HG02678 (cell line): ENCODE results near the gene DYSF.

Source experiments
- ATAC-seq: cut with Tn5 transposase; IDR thresholded peaks from one replicate; pipeline ENCODE4 v1.9.1; 2021; ENCODE audit warnings: mild to moderate bottlenecking, moderate library complexity; ENCODE audit not compliant: unreplicated experiment

Gene DYSF

DNA sequence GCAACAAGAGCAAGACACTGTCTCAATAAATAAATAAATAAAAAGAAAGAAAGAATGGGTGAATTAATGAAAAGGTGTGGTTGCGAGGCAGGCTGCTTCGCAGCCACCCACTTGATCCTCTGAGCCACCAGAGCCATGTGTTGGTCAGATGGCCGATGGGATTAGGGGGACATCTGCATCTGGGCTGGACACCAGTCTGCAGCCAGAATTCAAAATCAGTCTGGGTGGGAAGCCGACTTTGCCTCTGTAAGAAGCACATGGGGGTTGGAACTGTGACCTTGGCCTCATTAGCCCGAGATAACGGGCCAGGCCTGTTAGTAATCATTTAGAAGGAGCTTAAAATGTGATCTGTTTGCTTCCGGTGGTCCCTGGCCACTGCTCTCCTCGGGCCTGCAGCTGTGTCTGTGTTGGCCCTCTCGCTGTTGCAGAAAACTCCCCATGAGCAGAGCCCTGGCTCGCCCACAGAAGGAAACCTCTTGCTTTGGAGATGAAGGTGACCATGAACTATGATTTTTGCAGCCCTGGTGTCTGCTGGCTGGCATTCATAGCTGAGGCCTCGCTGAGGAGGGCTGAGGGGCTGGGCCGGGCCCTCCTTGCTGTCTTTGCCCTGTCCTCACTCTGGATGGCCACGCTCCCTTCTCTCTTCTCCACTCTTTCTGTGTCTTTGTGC is 94.4 kb downstream of the DYSF start:
- ATAC-seq = no peak

DNA sequence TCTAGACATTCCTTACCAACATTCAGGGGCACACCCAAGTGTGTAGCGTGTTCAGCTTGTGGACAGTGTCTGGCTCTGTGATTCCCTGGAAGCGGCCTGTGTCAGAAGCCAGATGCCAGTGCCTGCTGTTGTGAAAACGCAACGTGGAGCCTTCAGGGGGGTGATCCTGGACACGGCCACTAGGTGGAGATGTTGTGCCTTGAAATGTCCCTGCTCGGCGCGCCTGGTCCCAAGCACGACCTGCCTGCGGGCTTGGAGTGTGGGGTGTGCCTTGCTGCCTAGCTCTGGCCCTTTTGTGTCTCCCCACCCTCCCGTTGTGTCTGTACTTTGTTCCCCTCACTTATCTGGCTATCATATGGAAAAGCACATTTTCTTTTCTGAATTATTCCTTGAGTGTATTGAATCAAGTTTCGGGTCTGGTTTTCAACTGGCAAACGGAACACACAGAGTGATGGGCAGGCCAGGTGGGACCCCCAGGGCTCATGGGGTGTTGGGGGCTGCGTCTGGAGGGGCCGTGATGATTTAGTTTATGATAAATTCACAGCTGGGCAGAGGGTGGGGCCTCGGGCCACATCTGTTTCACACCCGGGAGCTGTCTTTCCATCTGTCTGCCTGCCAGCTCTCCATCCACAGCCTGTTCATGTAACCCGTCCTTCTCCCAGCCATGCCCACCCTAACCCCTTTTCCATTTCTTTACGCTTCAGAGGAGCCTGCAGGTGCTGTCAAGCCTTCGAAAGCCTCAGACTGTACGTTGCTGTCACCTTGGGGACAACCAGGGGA is 95.5 kb downstream of the DYSF start:
- ATAC-seq = no peak

DNA sequence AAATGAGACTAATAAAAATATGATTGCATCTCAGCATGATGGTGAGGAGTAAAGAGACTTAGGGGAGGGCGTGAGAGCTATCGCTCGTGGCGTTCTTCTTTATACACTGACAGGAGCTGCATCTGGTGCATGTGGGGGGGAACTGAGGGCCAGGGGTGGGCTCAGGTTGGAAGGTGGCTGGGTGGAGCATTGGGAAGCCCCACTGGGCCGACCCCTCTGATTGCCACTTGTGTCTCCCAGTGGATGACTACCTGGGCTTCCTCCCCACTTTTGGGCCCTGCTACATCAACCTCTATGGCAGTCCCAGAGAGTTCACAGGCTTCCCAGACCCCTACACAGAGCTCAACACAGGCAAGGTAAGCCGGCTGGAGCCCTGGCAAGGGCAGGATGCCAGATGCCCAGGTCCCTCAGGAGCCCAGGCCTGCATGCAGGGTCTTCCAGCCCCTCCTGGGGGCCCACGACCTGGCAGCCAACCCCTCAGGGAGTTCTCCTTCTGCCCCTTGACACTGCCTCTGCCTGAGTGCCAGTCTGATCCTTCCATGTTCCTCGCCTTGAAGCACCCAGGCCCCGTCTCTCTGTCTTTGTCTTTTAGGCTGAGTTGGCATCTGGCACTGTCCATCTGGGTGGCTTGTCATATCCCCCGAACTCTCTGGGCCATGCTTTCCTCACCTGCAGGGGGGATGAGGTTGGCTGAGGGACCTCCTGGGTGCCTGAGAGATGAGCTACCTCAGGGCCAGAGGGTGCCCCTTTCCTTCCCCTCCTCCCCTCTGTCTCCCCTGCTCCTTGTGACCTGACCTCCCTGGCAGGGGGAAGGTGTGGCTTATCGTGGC is 97.7 kb downstream of the DYSF start:
- ATAC-seq = no peak

DNA sequence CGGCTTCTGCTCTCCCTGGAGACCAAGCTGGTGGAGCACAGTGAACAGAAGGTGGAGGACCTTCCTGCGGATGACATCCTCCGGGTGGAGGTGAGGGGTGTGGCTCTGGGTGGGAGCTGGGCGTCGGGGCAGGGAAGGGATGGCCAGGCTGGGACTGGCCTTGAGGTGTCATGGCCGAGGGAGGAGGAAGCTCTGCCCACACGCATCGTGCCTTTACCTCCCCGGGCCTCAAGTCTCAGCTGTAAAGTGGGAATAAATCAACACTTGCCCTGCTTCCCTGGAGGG is 98.2 kb downstream of the DYSF start:
- no peak for ATAC-seq

DNA sequence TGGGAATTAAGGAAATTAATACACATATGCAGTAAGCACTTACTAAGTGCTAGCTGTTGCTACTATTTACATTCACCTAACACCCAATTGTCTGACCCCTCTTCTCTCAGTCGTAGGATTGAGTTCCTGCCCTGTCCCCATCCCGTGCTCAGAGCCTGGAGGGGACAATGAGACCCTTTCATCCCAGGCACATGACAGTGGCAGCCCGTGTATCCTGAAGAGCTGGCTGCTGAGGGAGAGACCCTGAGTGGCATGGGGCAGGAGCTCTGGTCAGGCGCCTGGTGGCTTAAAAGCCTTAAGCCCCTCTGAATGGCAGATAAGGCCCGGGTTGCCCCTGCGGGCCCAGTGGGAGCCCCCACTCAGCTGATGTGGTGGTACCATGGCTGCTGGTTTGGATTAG is 99.0 kb downstream of the DYSF start:
- no peak for ATAC-seq

DNA sequence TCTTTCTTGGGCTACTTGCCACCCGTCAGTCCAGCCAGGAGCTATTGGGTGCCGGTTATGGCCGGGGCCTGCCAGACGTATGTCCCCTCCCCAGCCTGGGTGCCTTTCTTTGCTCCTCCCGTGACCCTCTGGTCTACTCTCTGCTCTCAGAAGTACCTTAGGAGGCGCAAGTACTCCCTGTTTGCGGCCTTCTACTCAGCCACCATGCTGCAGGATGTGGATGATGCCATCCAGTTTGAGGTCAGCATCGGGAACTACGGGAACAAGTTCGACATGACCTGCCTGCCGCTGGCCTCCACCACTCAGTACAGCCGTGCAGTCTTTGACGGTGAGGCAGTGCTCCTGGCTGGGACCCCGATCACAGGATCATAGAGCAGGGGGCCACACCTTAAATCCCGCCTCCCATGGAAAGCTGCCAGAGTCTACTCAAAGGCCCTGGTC is 99.5 kb downstream of the DYSF start:
- no peak for ATAC-seq

DNA sequence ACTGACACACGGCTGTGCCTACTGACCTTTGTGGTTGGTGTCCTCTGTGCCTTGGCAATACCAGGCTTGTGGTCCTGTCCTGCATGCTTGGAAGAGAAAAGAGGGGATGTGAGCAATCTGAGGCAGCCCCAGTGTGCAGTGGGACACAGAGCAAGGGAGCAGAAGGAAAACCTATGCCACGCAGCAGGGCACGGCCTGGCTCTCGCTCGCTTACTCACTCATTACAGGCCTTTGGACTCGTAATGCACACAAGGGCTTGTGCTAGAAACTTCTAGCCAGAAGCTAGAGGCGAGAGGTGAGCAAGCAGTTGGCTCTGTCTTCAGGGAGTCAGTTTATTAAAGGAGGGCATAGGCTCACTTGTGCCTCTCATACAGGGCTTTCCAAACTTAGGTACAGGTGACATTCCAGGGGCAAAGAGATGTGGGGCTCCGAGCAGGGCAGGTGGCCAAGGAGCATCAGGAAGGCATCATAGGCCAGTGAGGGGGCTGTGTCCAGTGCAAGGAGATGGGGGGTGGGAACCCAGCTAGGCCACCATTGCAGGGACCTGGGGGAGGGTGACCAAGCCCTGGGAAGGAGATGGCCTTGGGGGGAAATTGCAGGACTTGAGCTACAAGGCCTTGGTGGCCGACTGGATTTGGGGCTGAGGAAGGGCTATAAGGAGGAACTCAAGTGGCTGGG is 100.8 kb downstream of the DYSF start:
- no peak for ATAC-seq

DNA sequence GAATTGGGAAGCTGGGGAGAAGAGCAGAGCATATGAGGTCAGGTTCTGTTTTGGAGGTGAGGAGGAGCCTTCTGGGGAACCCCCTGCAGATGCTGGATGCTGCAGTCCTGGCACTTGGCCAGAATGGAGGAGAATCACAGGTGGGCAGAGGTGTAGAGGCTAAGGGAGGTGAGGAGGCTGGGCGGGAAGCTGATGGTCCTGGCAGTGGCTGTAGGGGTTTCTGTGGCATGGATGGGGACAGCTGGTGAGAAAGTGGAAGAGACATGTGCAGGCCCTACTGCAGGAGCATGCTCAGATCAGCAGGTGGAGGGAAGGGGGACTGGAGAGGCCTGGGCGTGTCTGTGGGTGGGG is 101.3 kb downstream of the DYSF start:
- no peak for ATAC-seq

DNA sequence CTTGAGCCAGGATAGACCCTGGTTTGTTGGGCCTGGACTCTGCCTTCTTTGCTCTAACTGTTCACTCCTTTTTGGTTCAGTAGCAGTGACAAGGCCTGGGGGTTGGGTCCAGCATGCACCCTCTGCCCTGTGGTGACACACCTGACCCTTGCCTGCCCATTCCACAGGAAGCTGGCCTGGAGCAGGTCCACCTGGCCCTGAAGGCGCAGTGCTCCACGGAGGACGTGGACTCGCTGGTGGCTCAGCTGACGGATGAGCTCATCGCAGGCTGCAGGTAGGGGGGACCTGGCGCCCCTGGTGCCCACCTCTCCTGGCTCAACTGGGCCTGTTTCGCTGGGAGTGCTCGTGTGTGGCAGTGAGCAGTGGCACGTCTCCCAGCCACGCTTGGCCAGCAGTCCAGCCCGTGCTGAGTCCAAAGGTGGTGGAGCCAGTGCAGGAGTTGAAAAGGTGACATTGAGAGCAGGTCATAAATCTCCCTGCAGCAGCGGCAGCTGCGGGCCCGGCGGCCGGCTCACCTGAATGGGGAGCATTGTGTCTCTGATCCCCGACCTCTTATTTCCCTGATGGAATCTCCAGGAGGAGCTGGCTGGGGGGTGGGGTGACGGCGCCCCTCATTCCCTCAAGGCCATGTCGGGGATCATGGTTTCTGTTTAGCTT is 102.6 kb downstream of the DYSF start:
- no peak for ATAC-seq

DNA sequence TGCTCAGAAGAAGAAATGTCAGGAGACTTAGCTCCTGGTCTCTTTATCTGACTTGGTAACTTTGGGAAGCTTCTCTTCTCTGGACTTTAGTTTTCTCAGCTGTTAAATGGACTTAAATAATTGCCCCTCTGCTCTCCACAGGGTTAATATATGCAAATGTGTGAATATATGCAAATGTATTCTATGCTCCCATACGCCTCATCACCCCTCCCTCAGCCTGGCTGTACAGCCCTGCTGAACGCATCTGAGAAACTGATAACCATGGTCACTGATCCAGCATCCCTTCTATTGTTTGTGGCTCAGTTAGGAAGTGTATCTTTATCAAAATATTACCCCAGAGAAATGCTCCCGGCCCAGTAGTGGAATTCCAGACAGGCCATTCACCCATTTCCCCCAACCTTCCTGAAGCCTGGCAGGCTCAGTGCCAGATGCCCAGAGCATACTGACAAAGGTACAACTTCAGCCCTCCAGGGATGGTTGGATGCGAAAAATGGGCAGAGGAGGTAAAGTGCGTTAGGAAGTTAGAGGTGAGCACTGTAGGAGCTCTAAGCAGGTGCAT is 103.4 kb downstream of the DYSF start:
- no peak for ATAC-seq

DNA sequence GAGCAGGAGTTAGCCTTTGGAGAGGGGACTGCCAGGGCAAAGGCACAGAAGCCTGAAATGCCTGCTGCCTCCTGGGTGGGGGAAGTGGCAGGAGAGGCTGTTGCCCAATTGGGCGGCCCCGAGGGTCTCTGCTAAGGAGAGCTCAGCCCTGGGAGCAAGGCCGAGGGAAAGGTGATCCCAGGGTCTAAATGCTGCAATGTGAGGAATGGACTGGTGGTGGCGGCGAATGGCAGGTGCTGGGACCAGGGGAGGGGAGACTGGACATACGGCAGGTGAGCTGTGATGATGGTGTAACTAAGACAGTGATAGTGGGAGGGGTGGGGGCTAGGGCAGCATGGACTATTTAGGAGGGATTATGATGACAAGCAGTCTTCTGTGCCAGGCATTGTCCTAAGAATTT is 104.0 kb downstream of the DYSF start:
- ATAC-seq = no peak

DNA sequence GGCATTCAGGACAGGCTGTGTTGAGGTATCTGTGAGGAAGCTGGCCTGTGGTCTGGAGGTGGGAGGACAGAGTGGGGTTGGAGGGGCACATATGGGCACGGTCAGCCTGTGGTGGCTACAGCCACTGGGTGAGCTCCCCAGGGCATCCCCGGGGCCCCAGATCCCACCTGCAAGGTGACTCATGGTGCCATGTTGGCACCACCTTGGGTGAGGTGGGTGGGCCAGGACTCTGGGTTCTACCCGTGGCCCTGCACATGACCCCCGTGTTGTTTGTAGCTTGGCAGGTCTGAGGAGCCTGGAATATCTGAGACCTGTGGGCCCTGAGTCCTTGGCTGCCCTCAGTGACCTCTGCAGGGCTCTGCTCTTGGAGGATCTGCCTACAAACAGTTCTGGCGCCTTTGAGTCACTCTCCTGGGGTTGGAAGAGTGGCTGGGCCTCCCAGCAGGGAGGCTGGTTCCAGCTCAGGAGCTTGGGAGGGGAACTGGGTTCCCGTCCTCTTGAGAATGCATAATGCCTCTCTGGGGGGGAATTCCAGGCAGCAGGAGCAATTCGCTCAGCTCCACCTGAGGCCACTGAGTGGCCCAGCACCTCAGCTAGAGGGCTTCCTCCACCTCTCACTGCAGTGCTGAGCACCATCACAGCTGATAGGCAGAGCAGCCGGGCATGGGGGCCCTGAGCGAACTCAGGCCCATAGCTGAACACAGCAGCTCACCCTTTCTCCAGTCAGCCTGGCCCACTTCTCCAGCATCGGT is 105.1 kb downstream of the DYSF start:
- ATAC-seq = no peak

DNA sequence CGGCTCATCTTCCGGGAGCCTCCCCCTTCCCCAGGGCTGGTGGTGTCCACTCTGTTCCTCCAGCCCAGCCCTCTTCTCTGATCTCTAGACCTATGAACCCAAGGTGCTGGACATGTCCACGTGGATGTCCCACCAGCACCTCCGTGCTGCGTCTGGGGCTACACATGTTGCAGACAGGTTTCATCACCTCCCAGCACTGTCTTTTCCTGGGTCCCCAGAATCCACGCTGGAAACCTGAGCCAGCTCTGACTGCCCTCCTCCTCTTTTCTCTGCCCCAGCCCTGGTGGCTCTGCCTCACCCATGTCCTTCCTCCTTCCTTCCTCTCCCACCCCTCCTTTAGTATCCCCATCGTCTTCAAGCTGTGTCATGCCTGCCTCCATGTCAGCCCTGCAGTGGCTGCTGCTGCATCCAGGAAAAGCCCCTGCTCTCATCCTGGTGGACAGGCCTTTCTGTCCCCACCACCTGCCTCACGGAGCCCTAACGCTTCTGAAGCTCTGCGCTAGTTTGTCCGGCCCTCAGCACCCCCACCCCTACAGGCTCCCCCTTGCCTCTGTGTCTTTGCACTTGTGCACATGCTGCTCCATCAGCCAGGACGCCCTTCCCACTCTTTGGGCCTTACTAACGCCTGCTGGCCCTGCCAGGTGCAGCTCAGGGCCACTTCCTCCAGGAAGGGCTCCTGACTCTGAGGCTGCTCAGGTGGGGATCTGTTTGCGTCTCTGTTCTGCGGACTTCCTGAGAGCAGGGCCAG is 105.9 kb downstream of the DYSF start:
- ATAC-seq = no peak

DNA sequence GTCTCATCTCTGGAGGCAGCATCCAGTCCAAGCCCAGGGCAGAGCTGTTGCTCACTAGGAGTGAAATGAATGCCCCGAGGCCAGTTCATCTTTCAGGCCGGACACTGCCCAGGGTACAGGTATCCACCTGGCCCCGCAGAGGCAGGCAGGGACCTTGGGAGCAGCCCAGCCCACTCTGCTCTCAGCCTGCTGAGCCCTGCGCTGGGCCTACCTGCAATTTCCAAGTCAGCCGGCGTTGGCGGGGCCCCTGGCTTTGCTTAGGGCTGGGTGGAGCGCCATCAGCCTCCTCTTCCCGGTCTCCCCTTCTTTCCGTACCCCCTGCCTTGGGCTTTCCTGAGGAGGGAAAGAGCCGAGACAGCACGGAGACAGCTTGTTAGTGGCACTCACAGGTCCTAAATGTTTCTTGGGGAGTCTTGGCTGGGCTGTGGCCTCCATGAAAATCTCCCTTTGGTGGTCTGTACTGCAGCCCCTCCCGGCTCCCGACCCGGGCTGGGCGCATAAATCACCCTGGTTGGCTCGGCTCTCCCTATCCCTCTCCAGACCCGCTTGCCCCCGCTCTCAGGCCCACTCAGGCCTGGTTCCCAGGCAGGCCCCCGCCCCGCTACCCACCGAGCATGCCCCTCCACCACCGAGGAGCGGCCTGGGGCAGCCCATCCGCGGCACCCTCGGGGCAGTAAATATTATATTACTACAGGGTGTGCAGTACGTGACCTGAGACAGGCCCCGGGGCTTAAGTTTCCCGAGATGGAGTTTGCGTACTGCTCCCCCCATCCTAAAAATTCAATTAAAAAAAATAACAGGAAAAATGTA is 106.7 kb downstream of the DYSF start:
- no peak for ATAC-seq

DNA sequence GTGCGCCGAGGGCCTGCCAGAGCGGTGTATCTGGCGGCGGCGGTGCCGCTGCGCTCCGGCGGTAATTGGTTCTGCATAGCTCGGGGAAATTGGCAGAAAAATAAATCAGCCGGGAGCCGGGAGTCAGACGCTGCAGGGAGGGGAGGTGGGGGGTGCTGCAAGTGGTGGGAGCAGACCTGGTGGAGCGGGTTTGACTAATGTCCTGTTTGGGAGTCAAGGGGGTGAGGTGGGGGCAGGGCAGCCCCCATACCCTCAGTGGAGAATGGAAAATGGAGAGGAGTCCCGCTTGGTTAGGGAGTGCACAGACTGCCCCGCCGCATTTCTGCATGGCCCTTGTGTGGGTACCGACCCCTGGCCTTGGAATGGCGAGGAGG is 107.3 kb downstream of the DYSF start:
- no peak for ATAC-seq

DNA sequence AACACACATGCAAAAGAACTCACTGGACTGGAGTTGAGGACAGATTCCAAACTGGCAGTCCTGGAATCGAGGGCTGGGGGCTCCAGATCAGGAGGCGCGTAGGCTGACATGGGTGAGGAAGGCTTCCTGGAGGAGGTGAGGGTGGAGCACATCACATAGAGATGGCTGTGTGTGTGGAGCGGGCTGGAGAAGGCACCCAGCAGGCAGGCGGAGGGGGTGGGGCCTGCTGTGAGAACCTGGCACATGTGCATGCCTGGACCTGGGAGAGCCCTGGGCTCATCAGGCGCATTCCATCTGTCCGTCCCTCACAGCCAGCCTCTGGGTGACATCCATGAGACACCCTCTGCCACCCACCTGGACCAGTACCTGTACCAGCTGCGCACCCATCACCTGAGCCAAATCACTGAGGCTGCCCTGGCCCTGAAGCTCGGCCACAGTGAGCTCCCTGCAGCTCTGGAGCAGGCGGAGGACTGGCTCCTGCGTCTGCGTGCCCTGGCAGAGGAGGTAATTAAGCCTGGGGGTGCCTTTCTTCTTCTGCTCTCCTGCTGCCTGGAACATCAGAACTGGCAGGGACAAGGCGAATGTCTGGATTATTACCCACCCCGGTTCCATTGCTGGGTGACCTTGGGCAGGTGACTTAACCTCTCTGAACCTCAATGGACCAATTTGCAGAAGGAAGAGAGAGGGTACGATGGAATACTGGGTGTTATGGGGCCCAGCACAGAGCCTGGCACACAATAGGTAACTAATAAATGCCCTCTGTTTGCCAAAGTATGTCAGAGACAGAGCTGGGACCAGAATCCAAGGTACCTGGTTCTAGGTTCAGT is 108.3 kb downstream of the DYSF start:
- no peak for ATAC-seq

DNA sequence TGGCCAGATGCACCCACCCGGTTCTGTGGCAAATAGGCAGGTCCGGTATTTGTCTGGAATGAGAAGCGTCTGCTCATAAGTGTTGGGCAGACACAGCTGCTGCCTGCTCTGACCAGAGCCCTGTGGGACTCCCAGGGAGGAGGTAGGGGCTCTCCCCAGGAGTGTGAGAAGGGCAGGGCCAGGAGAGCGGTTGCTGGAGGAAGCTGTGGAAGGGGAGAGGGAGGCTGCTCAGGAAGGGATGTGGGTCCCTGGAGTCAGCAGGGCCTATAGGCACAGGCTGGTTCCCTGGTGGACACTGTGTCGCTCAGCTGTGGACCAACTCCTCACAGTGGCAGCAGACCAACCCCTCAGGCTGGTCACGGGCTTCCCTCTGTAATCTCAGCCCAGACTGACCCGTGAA is 109.2 kb downstream of the DYSF start:
- ATAC-seq = no peak

DNA sequence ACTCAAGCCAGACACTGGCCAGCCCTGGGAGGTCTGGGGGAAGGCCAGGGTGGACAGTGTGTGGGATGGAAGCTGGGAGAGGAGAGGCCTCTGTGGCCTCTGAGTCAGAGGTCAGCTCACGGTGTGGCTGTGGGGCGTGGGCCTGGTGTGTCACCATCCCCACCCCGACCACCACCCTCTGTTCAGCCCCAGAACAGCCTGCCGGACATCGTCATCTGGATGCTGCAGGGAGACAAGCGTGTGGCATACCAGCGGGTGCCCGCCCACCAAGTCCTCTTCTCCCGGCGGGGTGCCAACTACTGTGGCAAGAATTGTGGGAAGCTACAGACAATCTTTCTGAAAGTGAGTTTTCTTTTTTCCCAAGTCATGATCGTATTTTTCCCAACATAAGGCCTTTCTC is 110.5 kb downstream of the DYSF start:
- no peak for ATAC-seq
